GM11168 (cell line): ENCODE results near the gene FRMPD3.
"Not testable (repeated sequence)": the region's sequence is repeated elsewhere in the genome, so short reads cannot be mapped to it uniquely, and the experiment has no call there.

Experiments used
- in situ Hi-C: fragments of 300-500 bp; cut with MboI; formaldehyde crosslinking; loops from one replicate; pipeline ENCODE4 v1.12.0; 2022; ENCODE audit warnings: low sequenced_read_pairs; ENCODE audit not compliant: unreplicated experiment

FRMPD3 gene

GRCh38 chrX:107471420-107471819 lies 22.0 kb downstream of the FRMPD3 start:
- in situ Hi-C loops, result not testable (repeated sequence)

GRCh38 chrX:107477406-107477805 lies 28.0 kb downstream of the FRMPD3 start:
- in situ Hi-C loops, result no loop called here

DNA sequence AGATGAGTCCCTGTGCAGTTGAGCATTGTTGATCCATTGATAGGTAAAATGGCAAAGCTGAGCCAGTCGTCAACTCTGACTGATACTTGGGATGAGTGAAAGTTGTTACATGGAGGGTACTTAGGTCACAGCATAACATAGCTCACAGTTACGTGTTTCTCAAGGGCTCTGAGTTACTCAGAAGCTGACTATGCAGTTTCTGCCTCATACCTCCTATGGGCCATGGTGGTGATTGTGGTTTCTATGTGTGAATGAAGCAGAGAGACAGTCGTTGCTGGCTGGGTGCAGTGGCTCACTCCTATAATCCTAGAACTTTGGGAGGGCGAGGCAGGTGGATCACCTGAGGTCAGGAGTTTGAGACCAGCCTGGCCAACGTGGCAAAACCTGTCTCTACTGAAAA lies 30.8 kb downstream of the FRMPD3 start:
- in situ Hi-C loops, result no loop called here

DNA sequence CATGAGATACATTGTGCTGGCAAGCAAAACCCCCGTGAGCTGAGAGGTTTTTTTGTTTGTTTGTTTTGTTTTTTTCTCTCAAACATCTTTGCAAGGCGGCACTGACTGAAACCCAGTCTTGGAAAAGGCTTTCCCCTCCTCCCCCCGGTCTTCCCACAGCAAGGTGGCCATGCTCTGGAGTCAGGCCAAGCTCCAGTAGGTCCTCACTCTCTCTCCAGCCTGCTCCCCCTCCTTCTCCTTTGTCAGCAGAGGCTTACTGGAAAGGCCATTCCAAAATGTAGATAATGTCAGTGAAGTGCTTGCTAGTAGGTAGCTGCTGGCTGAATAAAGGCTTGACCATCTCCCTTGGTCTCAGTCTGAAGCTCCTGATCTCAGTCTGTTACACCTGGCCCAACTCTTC lies 32.6 kb downstream of the FRMPD3 start:
- in situ Hi-C loops, result no loop called here

- in situ Hi-C loops, result no loop called here
These were observed 34.7 kb downstream of the FRMPD3 start for GRCh38 chrX:107484002-107484726.

- in situ Hi-C loops, result no loop called here
These were observed 35.6 kb downstream of the FRMPD3 start for GRCh38 chrX:107485013-107485412.

- in situ Hi-C loops, result no loop called here
These were observed 43.7 kb downstream of the FRMPD3 start for GRCh38 chrX:107493141-107493540.

DNA sequence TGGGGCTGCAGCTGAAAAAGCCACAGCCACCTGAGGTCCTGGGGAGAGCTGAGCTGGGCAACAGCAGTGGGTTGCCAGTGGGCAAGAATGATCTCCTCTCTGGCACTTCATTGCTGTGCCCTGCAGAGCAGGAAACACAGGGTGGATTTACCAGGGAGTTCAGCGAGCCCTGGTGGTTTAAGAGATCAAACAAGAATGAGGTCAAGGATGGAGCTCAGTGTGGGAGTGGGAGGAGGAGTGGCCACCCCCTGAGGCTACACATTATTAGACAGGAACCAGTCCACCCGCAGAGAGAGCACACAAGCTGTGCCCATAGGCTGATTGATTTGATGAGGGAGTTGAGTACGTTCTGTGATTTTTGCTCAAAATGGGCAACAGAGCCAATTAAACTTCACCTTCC lies 47.3 kb downstream of the FRMPD3 start:
- in situ Hi-C loops, result no loop called here
